Activated naive CD8-positive, alpha-beta T cell treated with anti-CD3 and anti-CD28 coated beads, Interleukin-2, amount 50 U/mL, for 24 hours (primary cell): ENCODE data around the gene SLC9A6.
"Not testable (repeated sequence)": the region's sequence is repeated elsewhere in the genome, so short reads cannot be mapped to it uniquely, and the experiment has no call there.

ENCODE experiments used
- ATAC-seq: fragments of 150-1000 bp; cut with Tn5 transposase; one replicate; pipeline ENCODE4 v1.10.0; 2021
- DNase-seq: peaks from one replicate; pipeline ENCODE4 v3.0.0; 2021
- H3K27ac Mint-ChIP-seq: one replicate; pipeline ENCODE4 v1.8.0; 2021; ENCODE audit warnings: mild to moderate bottlenecking, mixed read lengths
- H3K27me3 Mint-ChIP-seq: one replicate; pipeline ENCODE4 v1.8.0; 2021; ENCODE audit warnings: mixed read lengths
- H3K36me3 Mint-ChIP-seq: one replicate; pipeline ENCODE4 v1.8.0; 2021; ENCODE audit warnings: low read depth, mixed read lengths
- H3K4me1 Mint-ChIP-seq: one replicate; pipeline ENCODE4 v1.8.0; 2021; ENCODE audit warnings: mixed read lengths
- H3K4me3 Mint-ChIP-seq: one replicate; pipeline ENCODE4 v1.8.0; 2021; ENCODE audit warnings: mild to moderate bottlenecking, moderate library complexity, mixed read lengths
- H3K9me3 Mint-ChIP-seq: one replicate; pipeline ENCODE4 v1.8.0; 2021; ENCODE audit warnings: mixed read lengths

Gene SLC9A6

DNA sequence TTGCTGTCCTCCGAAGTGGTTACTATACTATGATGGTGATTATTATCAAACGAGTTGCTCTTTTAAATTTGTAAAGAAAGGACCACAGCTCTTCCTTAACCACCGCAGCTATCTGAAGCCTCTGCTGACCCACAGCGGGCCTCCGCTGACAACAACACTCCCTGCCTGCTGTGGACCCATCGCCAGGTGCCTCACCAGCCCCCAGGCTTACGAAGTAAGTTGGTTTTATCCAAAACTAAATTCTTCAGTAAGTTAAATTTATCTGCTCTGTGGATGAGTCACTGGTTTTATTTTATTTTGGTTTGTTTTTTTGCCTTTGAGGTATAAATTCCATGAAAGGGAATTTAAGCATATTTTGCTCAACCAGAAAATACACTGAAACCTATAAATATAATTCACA is 54.7 kb downstream of the SLC9A6 start:
- DNase-seq (no peak), ATAC-seq (no peak)
- no peaks in the 10 kb centered on the region for H3K4me1 Mint-ChIP-seq
- H3K27me3 Mint-ChIP-seq, result no peaks in the 10 kb centered on the region
- H3K4me3 Mint-ChIP-seq, result no peak overlapping the region
- no peak overlapping the region for H3K27ac Mint-ChIP-seq
- no peaks in the 10 kb centered on the region for H3K36me3 Mint-ChIP-seq
- H3K9me3 Mint-ChIP-seq, result no peaks in the 10 kb centered on the region

DNA sequence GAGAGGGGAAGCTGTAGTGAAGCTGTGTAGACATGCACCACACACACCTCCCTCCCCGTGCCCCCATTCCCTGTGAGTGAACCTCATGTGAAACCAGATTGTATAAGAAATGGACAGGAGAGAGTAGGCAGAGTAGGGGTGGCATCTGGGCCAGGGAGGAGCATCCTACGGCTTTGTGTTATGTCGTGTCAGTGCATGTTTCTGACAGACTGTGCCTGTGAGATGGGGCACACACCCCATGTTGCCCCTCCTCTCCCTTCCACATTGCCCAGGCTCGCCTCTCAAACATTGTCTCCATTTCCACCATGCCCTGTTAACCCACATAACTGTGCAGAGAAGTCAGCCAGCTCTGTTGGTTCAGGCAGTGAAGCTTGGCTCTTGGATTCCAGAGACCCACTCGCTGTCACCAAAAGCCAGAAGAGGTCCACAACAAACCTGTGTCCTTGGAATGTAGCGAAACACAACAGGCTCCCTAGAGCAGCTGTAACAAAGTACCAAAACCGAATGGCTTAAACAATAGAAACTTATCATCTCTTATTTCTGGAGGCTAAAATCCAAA is 56.1 kb downstream of the SLC9A6 start:
- ATAC-seq, result no peak
- no peaks in the 10 kb centered on the region for H3K4me1 Mint-ChIP-seq
- no peak overlapping the region for H3K4me3 Mint-ChIP-seq
- no peaks in the 10 kb centered on the region for H3K9me3 Mint-ChIP-seq
- H3K36me3 Mint-ChIP-seq, result no peaks in the 10 kb centered on the region
- no peak overlapping the region for H3K27ac Mint-ChIP-seq
- H3K27me3 Mint-ChIP-seq, result no peaks in the 10 kb centered on the region
- no peak for DNase-seq

DNA sequence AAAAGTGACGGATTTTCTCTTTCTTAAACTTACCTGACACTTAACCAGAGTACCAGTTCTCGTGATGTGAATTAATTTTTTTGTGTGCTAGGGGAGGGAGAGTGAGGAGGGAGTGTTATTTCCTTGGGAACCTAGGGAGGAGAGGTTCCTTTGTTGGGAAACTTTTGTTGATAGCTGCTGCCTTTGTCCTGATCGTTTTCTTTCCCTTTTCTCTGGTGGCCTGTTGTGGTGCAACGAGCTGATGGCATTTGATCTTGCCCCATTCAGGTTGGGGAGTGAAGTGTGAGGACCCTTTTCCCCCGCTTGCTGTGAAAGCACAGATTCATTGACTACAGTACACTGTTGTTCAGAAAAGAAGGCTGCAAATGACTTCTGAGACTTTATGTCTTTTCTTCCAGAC is 59.8 kb downstream of the SLC9A6 start:
- Mint-ChIP-seq H3K36me3 (no peaks in the 10 kb centered on the region), H3K4me1 (no peaks in the 10 kb centered on the region), H3K27me3 (no peaks in the 10 kb centered on the region), H3K9me3 (no peaks in the 10 kb centered on the region), H3K27ac (no peak overlapping the region), H3K4me3 (no peak overlapping the region)
- DNase-seq (no peak), ATAC-seq (no peak)

DNA sequence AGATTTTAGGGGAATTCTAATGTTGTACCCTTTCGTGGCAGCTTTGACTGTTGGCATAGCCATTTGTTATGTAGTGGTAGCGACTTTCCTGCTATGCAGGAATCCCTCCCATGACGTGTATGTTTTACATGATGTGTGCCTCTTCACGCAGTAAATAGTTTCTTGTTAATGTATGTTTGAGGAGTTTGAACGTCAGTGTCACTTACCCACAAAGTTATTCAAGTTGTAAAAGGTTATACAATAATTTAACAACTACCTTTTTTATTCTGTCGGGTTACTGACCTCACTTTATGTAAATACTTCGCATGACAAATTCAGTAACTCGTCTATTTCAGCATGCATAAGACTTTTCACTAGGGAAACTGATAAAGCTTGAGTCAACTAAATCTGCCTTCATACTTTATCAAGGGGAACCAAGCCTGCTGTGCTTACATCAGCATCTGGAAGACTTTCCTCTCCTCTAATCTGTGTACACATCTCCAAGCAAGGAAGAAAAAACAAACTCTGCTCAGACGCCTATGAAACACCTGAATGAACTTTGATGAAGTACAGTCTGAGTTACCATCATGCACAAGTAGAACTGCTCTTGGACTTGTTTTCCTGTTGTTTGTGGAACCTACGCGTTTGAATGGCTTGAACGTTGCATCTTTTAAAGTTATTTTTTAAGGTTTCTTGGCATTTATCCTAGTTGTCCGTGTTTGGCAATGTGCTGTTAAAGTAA is 61.2 kb downstream of the SLC9A6 start:
- ATAC-seq (no peak), DNase-seq (no peak)
- H3K36me3 Mint-ChIP-seq, result no peaks in the 10 kb centered on the region
- H3K27me3 Mint-ChIP-seq, result no peaks in the 10 kb centered on the region
- no peaks in the 10 kb centered on the region for H3K4me1 Mint-ChIP-seq
- no peak overlapping the region for H3K4me3 Mint-ChIP-seq
- no peak overlapping the region for H3K27ac Mint-ChIP-seq
- no peaks in the 10 kb centered on the region for H3K9me3 Mint-ChIP-seq

DNA sequence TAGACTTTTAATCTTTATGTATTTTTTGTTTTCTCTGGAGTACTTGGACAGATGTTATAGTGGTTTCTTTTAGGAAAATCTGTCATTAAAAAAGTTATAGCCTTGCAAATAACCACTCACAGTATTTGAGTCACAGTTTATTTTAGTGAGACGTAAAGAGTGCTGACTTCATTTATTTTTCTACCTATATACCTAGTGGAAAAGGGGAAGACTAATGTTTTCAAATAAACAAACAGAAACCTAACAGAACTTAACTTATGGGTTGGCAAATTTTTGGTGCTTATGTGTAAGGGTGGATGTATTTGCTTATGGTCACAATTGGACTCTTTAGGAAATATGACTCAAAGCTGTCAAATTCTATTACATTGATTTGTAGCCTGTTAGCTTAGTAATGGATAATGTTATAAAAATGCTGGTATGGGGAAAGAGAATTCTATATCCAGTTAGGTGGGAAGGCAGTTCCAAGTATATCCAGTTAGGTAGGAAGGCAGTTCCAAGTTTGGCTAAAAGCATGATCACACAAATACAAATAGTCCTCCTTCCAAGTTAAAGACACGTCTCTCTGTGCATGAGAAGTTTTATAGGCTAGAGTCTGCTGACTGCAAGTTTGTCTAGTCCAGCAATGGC is 61.9 kb downstream of the SLC9A6 start:
- no peak overlapping the region for H3K4me3 Mint-ChIP-seq
- H3K27ac Mint-ChIP-seq, result no peak overlapping the region
- no peaks in the 10 kb centered on the region for H3K4me1 Mint-ChIP-seq
- DNase-seq (no peak), ATAC-seq (no peak)
- H3K9me3 Mint-ChIP-seq, result no peaks in the 10 kb centered on the region
- H3K36me3 Mint-ChIP-seq, result no peaks in the 10 kb centered on the region
- H3K27me3 Mint-ChIP-seq, result no peaks in the 10 kb centered on the region

DNA sequence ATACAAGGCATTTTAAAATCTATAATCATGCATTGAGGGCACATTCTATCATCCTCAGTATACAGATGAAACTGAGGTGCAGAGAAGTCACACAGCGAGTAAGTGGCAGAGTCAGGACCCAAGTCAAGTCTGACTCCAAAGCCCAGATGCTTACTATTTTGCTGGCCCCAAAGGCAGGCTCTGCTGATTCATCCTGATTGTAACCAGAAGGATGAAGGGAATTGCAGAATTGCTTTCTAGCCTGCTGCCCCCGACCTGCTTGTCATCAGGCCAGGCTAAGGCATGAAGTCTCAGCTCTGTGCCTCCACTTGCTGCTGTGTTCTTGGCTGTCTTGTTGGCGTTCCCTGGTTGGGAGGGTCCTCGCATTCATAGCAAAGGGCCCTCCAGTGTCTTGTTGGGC is 62.7 kb downstream of the SLC9A6 start:
- H3K4me3 Mint-ChIP-seq, result no peak overlapping the region
- no peaks in the 10 kb centered on the region for H3K4me1 Mint-ChIP-seq
- H3K27ac Mint-ChIP-seq, result no peak overlapping the region
- H3K9me3 Mint-ChIP-seq, result no peaks in the 10 kb centered on the region
- ATAC-seq (no peak), DNase-seq (no peak)
- no peaks in the 10 kb centered on the region for H3K27me3 Mint-ChIP-seq
- no peaks in the 10 kb centered on the region for H3K36me3 Mint-ChIP-seq

DNA sequence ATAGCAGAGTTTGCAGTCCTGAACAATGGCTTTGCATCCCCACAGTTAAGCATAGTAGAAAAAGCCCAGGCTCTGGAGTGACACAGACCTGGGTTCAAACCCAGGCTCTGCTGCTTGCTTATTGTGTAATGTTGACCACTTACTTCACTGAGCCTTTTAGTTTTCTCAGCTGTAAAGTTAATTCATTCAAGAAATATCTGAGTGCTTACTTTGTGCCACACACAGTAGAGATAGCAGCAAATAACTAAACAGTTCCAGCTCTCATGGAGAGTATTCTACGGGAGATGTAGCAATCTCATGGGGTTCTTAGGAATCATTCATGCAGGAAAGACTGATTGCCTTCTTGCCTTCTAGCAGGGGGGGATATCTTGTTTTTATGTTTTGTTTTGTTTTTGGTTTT is 63.2 kb downstream of the SLC9A6 start:
- Mint-ChIP-seq H3K36me3 (no peaks in the 10 kb centered on the region), H3K4me3 (no peak overlapping the region), H3K4me1 (no peaks in the 10 kb centered on the region), H3K27me3 (no peaks in the 10 kb centered on the region), H3K27ac (no peak overlapping the region), H3K9me3 (no peaks in the 10 kb centered on the region)
- no peak for ATAC-seq
- DNase-seq, result no peak

DNA sequence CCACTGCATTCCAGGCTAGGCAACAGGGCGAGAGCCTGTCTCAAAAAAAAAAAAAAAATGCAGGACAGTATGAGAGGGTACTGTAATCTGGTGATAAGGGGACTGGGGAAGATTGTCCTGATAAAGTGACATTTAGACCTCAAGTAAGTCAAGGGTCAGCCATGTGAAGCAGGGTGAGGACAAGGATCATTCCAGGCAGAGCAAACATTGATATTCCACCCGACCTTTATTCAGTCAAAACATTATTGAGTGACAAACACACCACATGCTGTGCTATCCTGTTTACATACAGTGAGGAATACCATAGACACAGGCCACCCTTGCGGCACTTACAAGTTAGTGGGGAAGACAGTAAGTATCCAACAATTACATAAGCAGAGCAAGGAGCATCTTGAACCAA is 64.4 kb downstream of the SLC9A6 start:
- Mint-ChIP-seq H3K27me3 (no peaks in the 10 kb centered on the region), H3K36me3 (no peaks in the 10 kb centered on the region), H3K4me1 (no peaks in the 10 kb centered on the region), H3K9me3 (no peaks in the 10 kb centered on the region), H3K4me3 (no peak overlapping the region), H3K27ac (no peak overlapping the region)
- no peak for ATAC-seq
- no peak for DNase-seq

DNA sequence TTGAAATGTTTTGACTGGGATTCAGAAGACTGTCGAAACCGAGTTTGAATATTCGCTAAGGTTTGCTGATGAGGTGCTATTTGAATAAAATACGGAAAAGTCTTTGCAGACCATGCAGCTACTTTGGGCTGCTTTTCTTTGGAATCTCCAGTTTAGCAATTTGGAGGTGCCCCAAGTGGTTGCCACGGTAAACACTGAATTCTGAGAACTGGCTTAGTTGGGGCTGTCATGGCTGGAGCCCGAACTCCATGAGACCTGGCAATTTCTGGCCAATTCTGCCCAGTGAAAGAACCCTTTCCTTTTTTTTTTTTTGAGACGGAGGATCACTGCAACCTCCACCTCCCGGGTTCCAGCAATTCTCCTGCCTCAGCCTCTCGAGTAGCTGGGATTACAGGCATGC is 65.6 kb downstream of the SLC9A6 start:
- H3K27ac Mint-ChIP-seq, H3K4me1 Mint-ChIP-seq, ATAC-seq, H3K9me3 Mint-ChIP-seq, H3K27me3 Mint-ChIP-seq, DNase-seq, H3K4me3 Mint-ChIP-seq, H3K36me3 Mint-ChIP-seq: not testable (repeated sequence)

DNA sequence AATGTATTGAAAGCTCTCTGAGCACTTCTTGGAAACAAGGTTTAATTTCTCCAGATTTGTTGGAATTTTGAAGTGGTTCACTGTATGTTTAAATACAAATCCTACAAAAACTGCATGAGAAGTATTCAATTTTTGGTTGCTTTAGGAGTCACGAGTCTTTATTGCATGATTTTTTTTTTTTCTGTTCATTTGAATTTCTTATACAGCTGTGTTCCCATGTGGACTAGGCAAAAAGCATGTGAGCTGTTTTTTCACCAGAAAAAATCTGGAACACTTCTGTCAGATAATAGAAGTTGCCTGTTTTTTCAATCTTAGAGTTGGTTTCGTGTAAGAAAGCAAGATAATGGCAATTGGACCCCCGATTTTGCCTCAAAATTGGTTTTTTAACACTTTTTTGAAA is 66.4 kb downstream of the SLC9A6 start:
- no peak for DNase-seq

DNA sequence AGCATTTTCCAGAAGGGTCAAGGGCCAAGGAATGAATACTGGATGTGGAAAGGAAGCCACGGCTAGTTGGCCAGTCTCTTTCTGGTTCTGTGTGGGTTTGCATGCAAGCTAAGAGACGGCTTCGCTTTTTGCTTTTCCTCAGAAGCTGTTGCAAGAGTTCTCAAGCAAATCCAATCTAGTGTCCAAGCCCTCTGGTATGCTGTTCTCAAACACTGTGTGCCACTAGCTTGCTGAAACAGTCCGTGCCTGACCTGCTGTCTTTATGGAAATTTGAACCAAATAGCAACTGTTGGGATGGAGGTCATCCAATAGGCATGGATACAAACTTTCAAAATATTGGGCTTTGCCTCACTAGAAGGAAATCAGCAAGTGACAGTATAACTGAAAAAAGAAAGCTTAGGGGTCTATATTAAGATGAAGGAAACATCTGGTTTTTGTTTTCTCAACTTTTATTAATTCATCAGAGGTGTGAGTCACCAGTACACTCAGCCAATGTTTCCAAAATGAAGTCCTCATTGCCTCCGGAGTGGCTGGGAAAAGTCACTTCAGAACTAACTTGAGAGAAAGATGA is 70.5 kb downstream of the SLC9A6 start:
- DNase-seq (no peak), ATAC-seq (no peak)
- peaks cover 13% of the 10 kb centered on the region for H3K4me1 Mint-ChIP-seq

More for the DNA sequence above, 66.4 kb downstream of the SLC9A6 start:
- no peak overlapping the region for H3K27ac Mint-ChIP-seq
- H3K4me1 Mint-ChIP-seq, result peaks cover 4% of the 10 kb centered on the region
- no peak for ATAC-seq
- H3K4me3 Mint-ChIP-seq, result no peak overlapping the region
- no peaks in the 10 kb centered on the region for H3K9me3 Mint-ChIP-seq
- H3K27me3 Mint-ChIP-seq, result no peaks in the 10 kb centered on the region
- H3K36me3 Mint-ChIP-seq, result no peaks in the 10 kb centered on the region

DNA sequence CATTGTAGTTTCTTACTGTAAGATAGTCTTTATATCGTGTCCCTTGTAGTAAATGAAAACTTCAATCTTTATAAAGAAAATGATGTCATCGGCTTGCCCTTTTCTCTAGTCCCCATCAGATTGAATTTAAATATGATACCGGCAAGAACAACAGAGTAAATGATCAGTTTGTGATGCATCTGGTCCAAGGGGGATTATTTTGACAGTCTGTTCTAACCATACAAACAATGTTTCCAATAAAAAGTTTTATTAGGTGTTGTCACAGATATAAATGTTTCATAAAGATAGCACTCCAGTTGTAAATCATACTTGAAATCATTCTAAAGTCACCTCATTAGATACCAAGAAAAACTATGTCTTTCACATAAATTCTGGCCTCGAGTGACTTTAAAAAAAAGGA is 72.3 kb downstream of the SLC9A6 start:
- Mint-ChIP-seq H3K4me3 (no peak overlapping the region), H3K27me3 (no peaks in the 10 kb centered on the region), H3K27ac (no peak overlapping the region), H3K9me3 (no peaks in the 10 kb centered on the region), H3K36me3 (no peaks in the 10 kb centered on the region), H3K4me1 (peaks cover 13% of the 10 kb centered on the region)
- ATAC-seq (no peak), DNase-seq (no peak)

More for the DNA sequence above, 70.5 kb downstream of the SLC9A6 start:
- no peaks in the 10 kb centered on the region for H3K9me3 Mint-ChIP-seq
- no peaks in the 10 kb centered on the region for H3K36me3 Mint-ChIP-seq
- no peak overlapping the region for H3K4me3 Mint-ChIP-seq
- no peaks in the 10 kb centered on the region for H3K27me3 Mint-ChIP-seq
- H3K27ac Mint-ChIP-seq, result no peak overlapping the region

DNA sequence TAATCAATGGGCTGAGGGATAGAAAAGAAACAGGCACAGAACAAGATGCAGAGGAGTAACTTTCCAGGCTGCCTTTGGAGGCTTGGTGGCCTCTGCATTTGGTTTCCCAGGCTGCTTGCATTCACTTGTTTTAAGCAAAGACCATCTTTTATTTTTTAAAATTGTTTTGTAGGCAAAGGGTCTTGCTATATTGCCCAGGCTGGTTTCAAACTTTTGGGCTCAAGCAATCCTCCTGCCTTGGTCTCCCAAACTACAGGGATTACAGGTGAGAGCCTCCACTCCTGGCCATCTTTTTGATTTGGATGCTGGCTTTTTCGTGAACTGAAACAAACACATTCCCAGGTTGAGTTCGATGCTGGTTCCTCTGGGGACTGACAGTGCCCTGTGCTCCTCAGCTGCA is 74.1 kb downstream of the SLC9A6 start:
- Mint-ChIP-seq H3K27ac (no peak overlapping the region), H3K4me3 (no peak overlapping the region), H3K4me1 (peaks cover 17% of the 10 kb centered on the region), H3K36me3 (no peaks in the 10 kb centered on the region), H3K9me3 (no peaks in the 10 kb centered on the region), H3K27me3 (no peaks in the 10 kb centered on the region)
- no peak for ATAC-seq
- no peak for DNase-seq

DNA sequence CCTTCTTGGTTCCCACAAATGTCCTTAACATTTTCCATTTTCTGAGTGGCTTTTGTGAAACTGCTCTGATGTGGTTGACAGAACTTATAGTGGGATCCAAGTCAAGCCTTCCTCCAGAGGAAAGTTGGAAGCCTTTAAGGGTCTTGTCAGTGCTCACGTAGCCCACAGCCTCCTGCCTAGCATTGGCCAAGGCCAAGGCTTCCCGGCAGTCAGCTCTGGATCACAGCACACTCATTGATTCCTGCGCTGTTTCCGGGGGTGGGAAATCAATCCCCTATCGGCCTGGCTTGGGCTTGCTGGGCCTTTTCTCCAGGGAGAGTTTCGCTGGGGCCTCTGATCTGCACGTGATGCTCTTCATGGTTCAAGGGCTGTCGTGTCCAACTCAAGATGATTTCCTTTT is 76.1 kb downstream of the SLC9A6 start:
- DNase-seq (no peak), ATAC-seq (no peak)
- Mint-ChIP-seq H3K9me3 (no peaks in the 10 kb centered on the region), H3K4me1 (peaks cover 27% of the 10 kb centered on the region), H3K4me3 (no peak overlapping the region), H3K36me3 (no peaks in the 10 kb centered on the region), H3K27ac (no peak overlapping the region), H3K27me3 (no peaks in the 10 kb centered on the region)

DNA sequence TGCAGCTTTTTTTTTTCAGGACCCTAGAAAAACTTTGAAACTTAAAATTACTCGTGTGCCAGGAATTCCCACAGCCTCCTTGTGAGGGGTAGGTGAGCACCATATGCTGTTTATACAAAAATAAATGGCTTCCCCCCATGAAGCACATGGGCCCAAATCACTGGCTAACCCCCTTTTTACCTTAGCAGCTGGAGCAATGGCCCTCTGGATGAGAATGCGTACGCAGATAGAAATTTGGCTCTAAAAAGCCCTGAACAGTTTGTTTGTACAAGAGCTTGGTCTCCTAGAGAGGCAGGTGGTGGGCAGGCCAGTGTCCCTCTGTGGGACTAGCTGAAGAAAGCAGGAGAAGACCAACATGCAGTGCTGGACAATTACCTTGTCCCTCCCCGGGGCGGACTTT is 76.5 kb downstream of the SLC9A6 start:
- H3K36me3 Mint-ChIP-seq, result no peaks in the 10 kb centered on the region
- peaks cover 23% of the 10 kb centered on the region for H3K4me1 Mint-ChIP-seq
- ATAC-seq (no peak), DNase-seq (no peak)
- no peak overlapping the region for H3K4me3 Mint-ChIP-seq
- H3K9me3 Mint-ChIP-seq, result no peaks in the 10 kb centered on the region
- H3K27ac Mint-ChIP-seq, result no peak overlapping the region
- H3K27me3 Mint-ChIP-seq, result no peaks in the 10 kb centered on the region
